ENCODE data around the gene BARD1. TPM values are rescaled to one million over a fixed set of nuclear protein-coding genes. Genes with fewer than 3 reads are reported as not detected.

Gene BARD1
- total and polyA plus RNA-seq, 8 donors = 11.3 to 20.5 (median 14.1) TPM

DNA sequence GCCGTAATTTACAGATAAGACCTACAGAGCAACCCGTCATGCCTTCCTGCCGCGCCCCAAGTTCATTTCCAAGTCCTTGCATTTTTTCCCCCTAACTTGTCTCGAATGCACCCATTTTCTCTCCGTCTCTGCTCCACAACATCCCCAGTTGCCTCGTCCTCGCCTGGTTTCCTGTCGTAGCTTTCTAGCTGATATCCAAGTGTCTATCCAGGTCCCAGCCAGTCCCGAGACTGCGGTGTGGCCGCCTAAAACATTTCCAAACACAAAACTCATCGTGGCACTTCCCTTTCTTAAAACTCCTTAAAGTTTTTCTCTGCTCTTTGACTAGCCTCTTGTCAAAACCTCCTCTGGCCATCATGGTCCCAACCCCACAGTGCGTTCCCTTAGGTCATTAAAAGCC is 1.2 kb upstream of the BARD1 start:
- DNase-seq = peak in 2 of 4 donors; percentile 26 to 33
- TF ChIP-seq, protein P1, sequence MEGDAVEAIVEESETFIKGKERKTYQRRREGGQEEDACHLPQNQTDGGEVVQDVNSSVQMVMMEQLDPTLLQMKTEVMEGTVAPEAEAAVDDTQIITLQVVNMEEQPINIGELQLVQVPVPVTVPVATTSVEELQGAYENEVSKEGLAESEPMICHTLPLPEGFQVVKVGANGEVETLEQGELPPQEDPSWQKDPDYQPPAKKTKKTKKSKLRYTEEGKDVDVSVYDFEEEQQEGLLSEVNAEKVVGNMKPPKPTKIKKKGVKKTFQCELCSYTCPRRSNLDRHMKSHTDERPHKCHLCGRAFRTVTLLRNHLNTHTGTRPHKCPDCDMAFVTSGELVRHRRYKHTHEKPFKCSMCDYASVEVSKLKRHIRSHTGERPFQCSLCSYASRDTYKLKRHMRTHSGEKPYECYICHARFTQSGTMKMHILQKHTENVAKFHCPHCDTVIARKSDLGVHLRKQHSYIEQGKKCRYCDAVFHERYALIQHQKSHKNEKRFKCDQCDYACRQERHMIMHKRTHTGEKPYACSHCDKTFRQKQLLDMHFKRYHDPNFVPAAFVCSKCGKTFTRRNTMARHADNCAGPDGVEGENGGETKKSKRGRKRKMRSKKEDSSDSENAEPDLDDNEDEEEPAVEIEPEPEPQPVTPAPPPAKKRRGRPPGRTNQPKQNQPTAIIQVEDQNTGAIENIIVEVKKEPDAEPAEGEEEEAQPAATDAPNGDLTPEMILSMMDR (IDR thresholded peaks at IDR 0.05) = no peak
- Histone ChIP-seq H3K27me3 (no peaks in the 10 kb centered on the region), H3K36me3 (no peaks in the 10 kb centered on the region), H3K4me1 (peaks cover 0 to 22% of the 10 kb centered on the region in 2 donors), H3K9me3 (no peaks in the 10 kb centered on the region), H3K27ac (peak overlapping the region in 1 of 2 donors; percentile 84), H3K4me3 (peak overlapping the region; percentile 29 to 99)
- intact Hi-C loops (cut with DNase I) = no loop called here
- no peak for ATAC-seq

DNA sequence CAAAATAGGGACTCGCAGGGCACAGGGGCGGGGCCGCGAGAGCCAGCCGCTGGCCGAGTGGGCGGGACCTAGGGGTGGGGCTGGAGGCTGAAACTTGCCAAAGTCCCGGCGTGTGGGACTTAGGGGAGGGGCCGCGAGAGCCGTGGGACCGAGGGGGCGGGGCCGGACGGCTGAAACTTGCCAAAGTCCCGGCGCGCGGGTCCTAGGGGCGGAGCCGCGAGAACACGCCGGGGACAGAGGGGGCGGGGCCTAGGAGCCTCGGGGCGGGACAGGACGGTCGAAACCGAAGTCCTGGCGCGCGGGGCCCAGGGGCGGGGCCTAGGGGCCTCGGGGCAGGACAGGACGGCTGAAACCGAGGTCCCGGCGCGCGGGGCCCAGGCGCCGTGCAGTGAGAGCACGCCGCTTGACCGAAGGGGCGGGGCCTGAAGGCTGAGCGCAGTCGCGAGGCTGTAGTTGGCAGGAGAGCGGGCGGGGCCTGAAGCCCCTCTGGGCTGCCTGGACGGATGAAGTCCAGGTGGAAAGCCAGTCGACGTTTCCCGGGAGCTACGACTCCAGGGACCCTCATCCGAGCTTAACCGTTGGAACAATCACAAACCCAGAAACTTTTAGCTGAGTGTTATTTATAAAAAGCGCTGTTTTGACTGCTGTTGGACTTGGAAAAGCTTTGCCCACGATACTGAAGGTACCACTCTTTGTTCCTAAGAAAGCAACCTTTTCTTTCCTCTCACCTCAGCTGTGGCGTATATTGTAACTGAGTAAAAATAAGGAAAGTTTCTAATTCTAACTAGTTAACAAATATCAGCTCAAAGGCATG is 475 bp upstream of the BARD1 start:
- no peaks in the 10 kb centered on the region for H3K36me3 ChIP-seq
- H3K27ac ChIP-seq = peak overlapping the region; percentile 84 to 93
- no peaks in the 10 kb centered on the region for H3K9me3 ChIP-seq
- H3K27me3 ChIP-seq = no peaks in the 10 kb centered on the region
- H3K4me3 ChIP-seq = peak overlapping the region; percentile 82 to 99
- intact Hi-C loops (cut with DNase I) = no loop called here
- TF ChIP-seq, protein P1 (IDR thresholded peaks at IDR 0.05) = no peak
- peaks cover 0 to 22% of the 10 kb centered on the region in 2 donors for H3K4me1 ChIP-seq
- peak; percentile 98 to 100 (median 100) for DNase-seq
- ATAC-seq = peak; percentile 94

DNA sequence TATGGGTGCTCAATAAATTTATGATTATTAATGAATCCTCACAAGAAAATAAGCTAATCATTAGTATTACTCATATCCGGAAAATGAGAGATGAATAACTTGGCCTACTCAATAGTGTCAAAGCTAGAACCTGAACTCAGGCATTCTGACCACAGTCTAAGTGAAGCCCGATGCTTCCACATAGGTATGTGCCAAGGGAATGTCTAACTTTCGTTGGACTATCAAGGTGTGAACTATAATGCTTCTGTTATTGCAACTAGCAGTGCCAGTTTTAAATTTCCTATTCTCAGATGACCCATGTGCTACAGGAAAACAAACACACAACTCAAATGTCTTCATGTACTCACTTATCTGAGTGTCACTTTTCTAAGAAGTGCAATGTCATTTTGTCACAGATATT is 1.8 kb downstream of the BARD1 start:
- ATAC-seq (no peak), DNase-seq (no peak)
- H3K36me3 ChIP-seq = no peaks in the 10 kb centered on the region
- H3K9me3 ChIP-seq = no peaks in the 10 kb centered on the region
- no peaks in the 10 kb centered on the region for H3K27me3 ChIP-seq
- TF ChIP-seq, protein P1 (IDR thresholded peaks at IDR 0.05) = no peak
- H3K4me1 ChIP-seq = peaks cover 0 to 22% of the 10 kb centered on the region in 2 donors
- intact Hi-C loops (cut with DNase I) = no loop called here
- peak overlapping the region; percentile 82 to 99 for H3K4me3 ChIP-seq
- peak overlapping the region; percentile 84 to 93 for H3K27ac ChIP-seq

DNA sequence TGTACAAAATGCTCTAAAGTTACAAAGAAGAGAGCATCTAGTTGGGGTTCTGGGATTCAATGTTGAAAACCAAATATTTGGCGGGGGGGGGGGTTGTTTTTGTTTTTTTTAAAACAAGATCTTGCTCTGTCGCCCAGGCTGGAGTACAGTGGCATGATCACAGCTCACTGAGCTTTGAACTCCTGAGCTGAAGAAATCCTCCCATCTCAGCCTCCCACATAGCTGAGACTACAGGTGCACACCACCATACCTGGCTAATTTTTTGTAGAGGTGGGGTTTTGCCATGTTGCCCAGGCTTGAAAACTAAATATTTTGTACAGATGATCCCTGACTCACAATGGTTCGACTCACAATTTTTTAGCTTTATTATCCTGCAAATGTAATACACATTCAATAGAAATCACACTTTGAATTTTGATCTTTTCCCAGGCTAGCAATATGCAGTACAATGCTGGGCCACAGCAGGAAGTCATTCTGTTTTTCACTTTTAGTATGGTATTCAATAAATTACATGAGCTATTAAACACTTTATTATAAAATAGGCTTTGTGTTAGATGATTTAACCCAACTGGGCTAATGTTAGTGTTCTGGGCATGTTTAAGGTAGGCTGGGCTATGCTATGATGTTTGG is 7.6 kb downstream of the BARD1 start:
- no peak overlapping the region for H3K4me3 ChIP-seq
- H3K36me3 ChIP-seq = no peaks in the 10 kb centered on the region
- intact Hi-C loops (cut with DNase I) = no loop called here
- H3K4me1 ChIP-seq = peaks cover 0 to 24% of the 10 kb centered on the region in 2 donors
- no peaks in the 10 kb centered on the region for H3K27me3 ChIP-seq
- DNase-seq (no peak), ATAC-seq (no peak)
- no peaks in the 10 kb centered on the region for H3K9me3 ChIP-seq
- no peak overlapping the region for H3K27ac ChIP-seq
- TF ChIP-seq, protein P1 (IDR thresholded peaks at IDR 0.05) = no peak

DNA sequence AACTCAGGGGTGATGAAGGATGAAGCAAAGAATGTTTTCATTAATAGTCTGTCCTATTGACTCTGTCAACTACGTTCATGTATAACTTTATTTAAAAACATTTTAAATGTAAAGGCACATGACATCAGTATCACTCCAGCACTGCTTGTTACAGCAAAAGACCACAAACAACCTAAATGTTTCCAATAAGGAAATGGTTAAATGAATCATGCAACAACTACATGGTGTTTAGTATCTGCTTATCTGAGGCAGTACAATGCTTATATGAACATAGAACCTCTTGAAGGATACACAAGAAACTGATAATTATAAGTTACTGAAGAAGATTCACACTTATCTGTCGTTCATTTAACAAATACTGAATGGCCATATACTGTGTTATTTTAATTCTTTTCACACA is 8.4 kb downstream of the BARD1 start:
- DNase-seq (no peak), ATAC-seq (no peak)
- no peaks in the 10 kb centered on the region for H3K27me3 ChIP-seq
- no peak overlapping the region for H3K27ac ChIP-seq
- no peaks in the 10 kb centered on the region for H3K36me3 ChIP-seq
- H3K4me3 ChIP-seq = no peak overlapping the region
- peaks cover 0 to 21% of the 10 kb centered on the region in 2 donors for H3K4me1 ChIP-seq
- no peaks in the 10 kb centered on the region for H3K9me3 ChIP-seq
- TF ChIP-seq, protein P1 (IDR thresholded peaks at IDR 0.05) = no peak
- intact Hi-C loops (cut with DNase I) = no loop called here

Data from left lung (tissue), 10 donors.